GM18870 (cell line): ENCODE measurements around the gene SPINK4.

Source experiments
- ATAC-seq: cut with Tn5 transposase; IDR thresholded peaks from one replicate; pipeline ENCODE4 v1.9.1; 2021; ENCODE audit warnings: moderate library complexity; ENCODE audit not compliant: unreplicated experiment

The SPINK4 gene

GRCh38 chr9:33229359-33230114 lies 10.4 kb upstream of the SPINK4 start:
- ATAC-seq, result no peak

GRCh38 chr9:33230756-33231622 lies 9.0 kb upstream of the SPINK4 start:
- ATAC-seq, result no peak

- ATAC-seq, result no peak
Measured at GRCh38 chr9:33231623-33231942, 8.4 kb upstream of the SPINK4 start.

- ATAC-seq, result no peak
Measured at GRCh38 chr9:33232815-33233214, 7.2 kb upstream of the SPINK4 start.

GRCh38 chr9:33233626-33234342 lies 6.2 kb upstream of the SPINK4 start:
- no peak for ATAC-seq

GRCh38 chr9:33234511-33235467 lies 5.2 kb upstream of the SPINK4 start:
- ATAC-seq, result no peak

GRCh38 chr9:33236571-33236970 lies 3.4 kb upstream of the SPINK4 start:
- ATAC-seq, result no peak

GRCh38 chr9:33241298-33241697 lies 1.3 kb downstream of the SPINK4 start:
- ATAC-seq, result no peak

GRCh38 chr9:33242609-33243134 lies 2.7 kb downstream of the SPINK4 start:
- no peak for ATAC-seq

- ATAC-seq, result no peak
Measured at GRCh38 chr9:33244137-33244784, 4.3 kb downstream of the SPINK4 start.

- ATAC-seq, result no peak
Measured at GRCh38 chr9:33245341-33245740, 5.4 kb downstream of the SPINK4 start.

GRCh38 chr9:33246269-33246860 lies 6.4 kb downstream of the SPINK4 start:
- ATAC-seq, result no peak

- no peak for ATAC-seq
Measured at GRCh38 chr9:33248606-33249005, 8.6 kb downstream of the SPINK4 start.

- ATAC-seq, result no peak
Measured at GRCh38 chr9:33249087-33249658, 9.2 kb downstream of the SPINK4 start.

GRCh38 chr9:33249983-33250382 lies 10.0 kb downstream of the SPINK4 start:
- ATAC-seq, result no peak

GRCh38 chr9:33250458-33250995 lies 10.6 kb downstream of the SPINK4 start:
- no peak for ATAC-seq

GRCh38 chr9:33254211-33254610 lies 14.2 kb downstream of the SPINK4 start:
- ATAC-seq, result no peak

GRCh38 chr9:33255014-33255413 lies 15.0 kb downstream of the SPINK4 start:
- ATAC-seq, result no peak

- ATAC-seq, result no peak
Measured at GRCh38 chr9:33255471-33255870, 15.5 kb downstream of the SPINK4 start.
